GM18909 (cell line): ENCODE measurements around the gene TMEM35B.
"Not testable (repeated sequence)": the region's sequence is repeated elsewhere in the genome, so short reads cannot be mapped to it uniquely, and the experiment has no call there.

Source experiments
- ATAC-seq: cut with Tn5 transposase; IDR thresholded peaks from one replicate; pipeline ENCODE4 v1.9.1; 2021; ENCODE audit warnings: mild to moderate bottlenecking; ENCODE audit not compliant: unreplicated experiment, poor library complexity

The TMEM35B gene

DNA sequence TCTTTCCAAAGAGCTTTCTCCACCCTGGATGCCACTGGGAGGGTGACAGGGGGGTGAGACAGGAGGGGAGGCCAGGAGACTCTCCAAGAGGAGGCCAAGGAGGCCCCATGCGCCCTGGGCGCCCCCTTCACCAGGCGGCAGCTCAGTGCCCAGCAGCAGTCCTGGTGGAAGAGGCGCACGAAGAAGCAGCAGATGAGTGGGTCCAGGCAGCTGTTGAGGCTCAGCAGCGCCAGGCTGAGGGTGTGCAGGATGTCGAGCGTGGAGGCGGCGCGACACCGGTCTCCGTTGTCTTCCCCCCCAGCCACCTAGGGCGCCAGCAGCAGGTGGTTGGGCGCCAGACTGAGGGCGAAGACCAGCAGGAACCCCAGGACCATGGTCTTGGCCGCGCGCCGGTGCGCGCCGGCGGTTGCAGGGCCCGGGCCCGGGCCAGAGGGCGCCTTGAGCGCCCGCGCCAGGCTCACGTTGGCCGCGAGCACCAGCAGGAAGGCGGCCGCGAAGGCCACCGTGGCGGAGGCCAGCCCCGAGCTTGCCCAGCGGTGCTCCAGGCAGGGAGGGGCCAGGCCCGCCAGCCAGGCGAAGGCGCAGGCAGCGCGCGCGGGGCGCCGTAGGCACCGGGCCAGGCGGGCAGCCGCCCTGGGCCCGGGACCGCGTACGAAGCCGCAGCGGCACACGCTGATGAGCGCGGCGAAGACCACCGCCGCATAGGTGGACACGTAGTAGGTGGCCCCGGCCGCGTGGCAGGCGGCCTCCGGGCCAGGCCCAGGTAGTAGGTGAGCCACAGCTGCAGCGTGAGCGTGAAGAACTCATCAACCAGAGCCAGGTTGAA lies 8.6 kb downstream of the TMEM35B start:
- ATAC-seq, result no peak

DNA sequence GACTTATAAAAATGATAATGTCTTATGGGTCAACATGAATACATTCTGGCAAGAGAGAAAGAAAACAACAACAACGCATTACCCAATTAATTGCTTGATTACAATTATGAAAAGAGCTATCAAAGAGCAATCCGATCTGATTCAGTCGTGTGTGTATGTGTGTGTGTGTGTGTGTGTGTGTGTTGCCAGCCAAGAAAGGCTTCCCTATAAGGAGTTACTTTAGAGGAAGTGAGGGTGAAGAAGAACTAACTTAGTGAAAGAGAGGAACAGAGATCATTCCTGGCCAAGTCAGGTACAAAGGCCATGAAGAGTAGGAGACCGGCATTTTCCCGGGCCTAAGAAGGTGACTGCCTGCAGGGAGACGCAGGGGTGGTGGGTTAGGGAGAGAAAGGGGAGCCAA lies 9.4 kb downstream of the TMEM35B start:
- ATAC-seq, result no peak

DNA sequence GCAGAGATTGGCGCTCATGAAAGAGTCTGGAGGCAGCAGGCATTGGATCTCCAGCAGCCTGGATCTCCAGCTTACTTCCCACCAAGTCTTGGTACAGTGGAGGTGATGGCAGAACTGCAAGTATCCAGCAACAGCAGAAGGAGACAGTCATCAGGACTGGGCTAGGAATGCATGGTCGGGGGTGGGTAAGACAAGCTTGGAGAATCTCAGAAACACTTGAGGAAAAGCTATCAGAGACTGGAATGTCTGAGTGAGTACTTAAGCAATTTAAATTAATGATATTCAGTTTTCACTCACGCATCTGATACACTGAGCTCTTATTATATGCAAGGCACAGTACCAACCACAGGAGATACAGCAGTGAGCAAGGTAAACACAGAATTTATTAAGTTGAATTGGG lies 9.8 kb downstream of the TMEM35B start:
- no peak for ATAC-seq

DNA sequence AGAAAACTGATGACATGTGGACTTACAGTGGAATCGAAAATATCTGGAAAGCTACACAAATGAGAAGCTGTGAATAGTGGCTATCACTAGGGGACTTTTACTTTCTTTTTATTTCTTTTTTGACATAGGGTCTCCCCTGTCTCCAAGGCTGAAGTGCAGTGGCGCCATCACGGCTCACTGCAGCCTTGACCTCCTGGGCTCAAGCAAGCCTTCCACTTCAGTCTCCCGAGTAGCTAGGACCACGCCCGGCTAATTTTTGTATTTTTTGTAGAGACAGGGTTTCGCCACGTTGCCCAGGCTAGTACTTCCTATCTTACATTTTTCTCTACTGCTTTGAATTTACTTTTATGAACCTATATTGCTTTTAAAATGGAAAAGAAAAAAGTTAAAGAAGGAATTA lies 10.5 kb downstream of the TMEM35B start:
- no peak for ATAC-seq

DNA sequence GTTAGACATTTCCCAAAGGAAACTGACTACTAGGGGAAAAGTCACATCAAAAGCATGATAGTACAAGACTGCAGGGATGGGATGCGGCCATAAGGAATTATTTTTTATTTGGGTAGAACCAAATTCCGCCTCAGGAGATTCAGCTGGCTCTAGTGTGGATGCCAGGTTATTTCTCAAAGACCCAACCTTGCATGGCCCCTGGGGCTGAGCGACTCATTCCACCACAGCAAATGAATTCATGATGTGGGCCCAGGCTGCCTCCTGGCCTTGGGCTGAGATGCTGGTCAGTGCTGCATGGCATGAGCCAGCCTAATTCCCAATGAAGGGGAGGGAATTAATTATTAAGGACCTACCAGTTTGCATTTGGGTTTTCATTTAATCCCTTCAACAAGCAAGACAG lies 11.8 kb downstream of the TMEM35B start:
- no peak for ATAC-seq

DNA sequence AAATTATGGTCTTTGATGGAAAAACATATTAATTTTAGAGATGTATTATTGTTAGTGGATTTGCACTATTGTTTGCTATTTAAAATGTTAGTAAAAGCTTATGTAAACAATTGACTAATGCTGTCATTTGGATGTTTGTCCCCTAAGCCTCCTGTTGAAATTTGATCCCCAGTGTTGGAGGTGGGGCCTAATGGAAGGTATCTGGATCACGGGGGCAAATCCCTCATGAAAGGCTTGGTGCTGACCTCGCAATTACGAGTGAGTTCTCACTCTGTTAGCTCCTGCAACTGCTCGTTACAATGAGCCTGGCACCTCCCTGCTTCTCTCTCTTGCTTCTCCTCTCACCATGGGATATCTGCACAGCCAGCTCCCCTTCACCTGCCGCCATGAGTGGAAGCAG lies 14.3 kb downstream of the TMEM35B start:
- no peak for ATAC-seq

DNA sequence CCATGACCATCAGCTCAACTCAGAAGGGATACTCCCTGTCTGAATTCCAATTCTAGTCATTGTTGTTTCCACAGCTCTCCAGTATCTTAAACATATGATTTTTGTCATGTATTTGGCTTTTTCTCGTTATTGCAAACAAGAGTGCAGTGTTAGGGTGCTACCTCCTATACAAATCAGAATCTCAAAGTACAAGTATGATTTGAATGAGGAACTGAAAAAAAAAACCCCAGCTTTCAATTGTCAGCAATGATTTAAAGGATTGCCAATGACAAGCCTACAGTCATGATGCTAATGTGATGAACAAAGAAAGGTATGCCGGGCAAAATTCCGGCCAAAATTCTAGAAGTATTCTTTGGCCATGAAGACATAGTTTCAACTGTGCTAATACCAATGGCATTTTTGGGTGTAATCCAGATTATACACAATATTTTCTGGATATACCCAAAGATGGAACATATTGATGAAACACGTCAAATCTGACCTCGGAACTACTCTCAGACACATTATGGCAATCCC lies 14.9 kb downstream of the TMEM35B start:
- no peak for ATAC-seq

DNA sequence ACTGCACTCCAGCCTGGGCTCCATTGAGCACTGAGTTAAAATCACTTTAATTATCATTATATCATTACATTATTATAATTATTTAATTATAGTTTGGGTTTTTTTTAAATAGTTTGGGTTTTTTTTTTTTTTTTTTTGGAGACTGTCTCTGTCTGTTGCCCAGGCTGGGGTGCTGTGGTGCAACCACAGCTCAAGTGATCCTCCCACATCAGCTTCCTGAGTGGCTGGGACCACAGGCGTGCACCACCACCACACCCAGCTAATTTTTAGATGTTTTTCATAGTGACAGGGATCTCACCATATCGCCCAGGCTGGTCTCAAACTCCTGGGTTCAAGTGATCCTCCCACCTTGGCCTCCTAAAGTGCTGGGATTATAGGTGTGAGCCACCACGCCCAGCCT lies 16.9 kb downstream of the TMEM35B start:
- not testable (repeated sequence) for ATAC-seq

DNA sequence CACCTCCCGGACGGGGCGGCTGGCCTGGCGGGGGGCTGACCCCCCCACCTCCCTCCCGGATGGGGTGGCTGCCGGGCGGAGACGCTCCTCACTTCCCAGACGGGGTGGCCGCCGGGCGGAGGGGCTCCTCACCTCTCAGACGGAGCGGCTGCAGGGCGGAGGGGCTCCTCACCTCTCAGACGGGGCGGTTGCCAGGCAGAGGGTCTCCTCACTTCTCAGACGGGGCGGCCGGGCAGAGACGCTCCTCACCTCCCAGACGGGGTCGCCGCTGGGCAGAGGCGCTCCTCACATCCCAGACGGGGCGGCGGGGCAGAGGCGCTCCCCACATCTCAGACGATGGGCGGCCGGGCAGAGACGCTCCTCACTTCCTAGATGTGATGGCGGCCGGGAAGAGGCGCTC lies 17.5 kb downstream of the TMEM35B start:
- ATAC-seq, result not testable (repeated sequence)

DNA sequence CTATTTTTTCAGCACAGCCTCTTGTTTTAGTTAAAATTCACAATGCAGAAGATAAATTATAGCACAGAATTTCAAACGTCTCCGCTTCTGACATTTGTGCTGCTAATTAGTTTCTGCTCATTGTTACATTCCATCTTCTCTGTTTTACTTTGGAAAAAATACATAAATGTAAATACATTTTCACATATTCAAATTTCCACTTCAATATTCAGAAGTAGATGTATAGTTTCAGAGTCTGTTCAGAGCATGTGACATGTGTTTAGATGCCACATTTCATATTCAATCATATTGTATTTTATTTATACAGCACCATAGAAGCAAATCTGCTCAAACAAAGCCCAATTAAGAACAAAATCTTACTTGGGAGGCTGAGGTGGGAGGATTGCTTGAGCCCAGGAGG lies 19.6 kb downstream of the TMEM35B start:
- ATAC-seq, result no peak

DNA sequence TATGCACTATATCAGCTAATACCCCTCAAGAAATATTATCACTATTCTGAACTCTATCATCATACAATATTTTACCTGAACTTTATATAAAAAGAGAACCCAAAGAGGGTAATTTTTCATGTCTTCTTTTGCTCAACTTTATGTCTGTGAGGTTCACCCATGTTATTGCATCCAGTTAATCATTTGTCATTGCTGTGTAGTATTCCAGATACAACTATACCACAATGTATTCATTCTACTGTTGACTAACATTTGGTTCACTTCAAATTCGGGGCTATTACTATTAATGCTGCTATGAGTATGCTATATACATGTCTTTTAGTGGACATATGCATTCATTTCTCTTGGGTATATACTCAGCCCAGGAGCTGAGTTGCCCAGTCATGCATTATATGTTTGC lies 34.7 kb downstream of the TMEM35B start:
- ATAC-seq, result no peak

DNA sequence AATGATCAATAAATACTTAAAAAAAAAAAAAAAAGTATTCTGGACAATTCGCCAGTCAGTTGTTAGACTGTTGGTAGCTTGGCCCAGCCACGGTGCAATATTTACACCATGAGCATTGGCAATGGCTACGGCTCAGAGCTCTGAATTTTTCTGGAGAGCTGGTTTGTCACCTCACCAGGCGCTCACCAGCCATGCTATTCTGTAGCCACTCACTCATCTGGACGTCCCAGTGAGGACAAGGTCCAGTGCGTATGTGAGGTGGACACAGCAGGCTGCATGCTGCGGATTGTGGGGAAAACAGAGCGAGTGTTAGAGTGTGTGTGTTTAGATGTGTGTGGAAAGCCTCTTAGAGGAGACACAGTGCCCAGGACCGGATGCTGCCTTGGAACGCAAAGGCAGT lies 36.4 kb downstream of the TMEM35B start:
- ATAC-seq, result not testable (repeated sequence)

DNA sequence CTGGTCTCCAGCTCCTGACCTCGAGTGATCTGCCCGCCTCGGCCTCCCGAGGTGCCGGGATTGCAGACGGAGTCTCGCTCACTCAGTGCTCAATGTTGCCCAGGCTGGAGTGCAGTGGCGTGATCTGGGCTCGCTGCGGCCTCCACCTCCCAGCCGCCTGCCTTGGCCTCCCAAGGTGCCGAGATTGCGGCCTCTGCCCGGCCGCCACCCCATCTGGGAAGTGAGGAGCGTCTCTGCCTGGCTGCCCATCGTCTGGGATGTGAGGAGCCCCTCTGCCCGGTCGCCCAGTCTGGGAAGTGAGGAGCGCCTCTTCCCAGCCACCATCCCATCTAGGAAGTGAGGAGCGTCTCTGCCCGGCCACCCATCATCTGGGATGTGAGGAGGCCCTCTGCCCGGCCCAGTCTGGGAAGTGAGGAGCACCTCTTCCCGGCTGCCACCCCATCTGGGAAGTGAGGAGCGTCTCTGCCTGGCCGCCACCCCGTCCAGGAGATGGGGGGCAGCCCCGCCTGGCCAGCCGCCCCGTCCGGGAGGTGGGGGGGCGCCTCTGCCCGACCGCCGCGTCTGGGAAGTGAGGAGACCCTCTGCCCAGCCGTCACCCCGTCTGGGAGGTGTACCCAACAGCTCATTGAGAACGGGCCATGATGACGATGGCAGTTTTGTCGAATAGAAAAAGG lies 37.4 kb downstream of the TMEM35B start:
- not testable (repeated sequence) for ATAC-seq

DNA sequence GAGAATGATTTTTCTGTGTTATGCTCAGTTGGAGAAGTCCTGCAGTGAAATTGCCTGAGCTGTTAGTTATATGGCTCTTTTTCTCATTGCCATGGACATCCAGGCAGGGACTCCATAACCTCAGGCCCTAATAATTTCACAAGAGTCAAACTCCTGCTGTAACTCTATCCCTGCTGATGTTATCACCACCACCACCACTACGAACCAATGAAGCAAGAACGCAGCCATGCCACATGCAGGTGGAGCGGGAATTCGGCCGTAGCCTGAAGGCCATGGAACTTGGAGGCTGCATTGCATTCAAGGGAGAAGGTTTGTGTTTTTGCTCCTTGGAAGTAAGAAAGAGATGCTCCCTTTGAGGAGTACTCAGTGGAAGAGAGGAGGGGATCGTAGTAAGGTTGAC lies 38.9 kb downstream of the TMEM35B start:
- ATAC-seq, result no peak

DNA sequence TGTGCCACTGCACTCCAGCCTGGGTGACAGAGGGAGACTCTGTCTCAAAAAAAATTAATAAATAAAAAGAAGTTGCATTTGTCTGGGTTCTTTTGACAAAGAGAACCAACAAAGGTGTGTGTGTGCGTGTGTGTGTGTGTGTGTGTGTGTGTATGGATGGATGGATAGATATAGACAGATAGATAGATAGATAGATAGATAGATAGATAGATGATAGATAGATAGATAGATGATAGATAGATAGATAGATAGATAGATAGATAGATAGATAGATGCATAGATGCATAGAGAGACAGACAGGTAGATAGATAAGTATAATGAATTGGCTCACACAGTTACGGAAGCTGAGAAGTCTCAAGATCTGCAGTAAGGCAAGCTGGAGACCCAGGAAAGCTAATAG lies 43.3 kb downstream of the TMEM35B start:
- not testable (repeated sequence) for ATAC-seq
